SIG-M5 (cell line): ENCODE results near the gene FAM124A.

ENCODE experiments used
- DNase-seq: peaks from one replicate; lab custom pipeline; 2025; lab: John Stamatoyannopoulos, UW

Gene FAM124A

GRCh38 chr13:51308781-51309180 is 86.6 kb downstream of the FAM124A start:
- no peak for DNase-seq

- DNase-seq = no peak
Observed at GRCh38 chr13:51311231-51311630, 89.0 kb downstream of the FAM124A start.

GRCh38 chr13:51311957-51312520 is 89.8 kb downstream of the FAM124A start:
- DNase-seq = no peak

GRCh38 chr13:51313619-51314018 is 91.4 kb downstream of the FAM124A start:
- DNase-seq = no peak

- no peak for DNase-seq
Observed at GRCh38 chr13:51317262-51317661, 95.1 kb downstream of the FAM124A start.

- DNase-seq = no peak
Observed at GRCh38 chr13:51318015-51318414, 95.8 kb downstream of the FAM124A start.

- no peak for DNase-seq
Observed at GRCh38 chr13:51318876-51319275, 96.7 kb downstream of the FAM124A start.

- no peak for DNase-seq
Observed at GRCh38 chr13:51321836-51322235, 99.6 kb downstream of the FAM124A start.

GRCh38 chr13:51322826-51323225 is 100.6 kb downstream of the FAM124A start:
- DNase-seq = no peak

GRCh38 chr13:51323824-51324511 is 101.8 kb downstream of the FAM124A start:
- DNase-seq = no peak

- no peak for DNase-seq
Observed at GRCh38 chr13:51324714-51325420, 102.7 kb downstream of the FAM124A start.

GRCh38 chr13:51325837-51326236 is 103.6 kb downstream of the FAM124A start:
- no peak for DNase-seq

GRCh38 chr13:51326777-51327176 is 104.6 kb downstream of the FAM124A start:
- no peak for DNase-seq

- DNase-seq = no peak
Observed at GRCh38 chr13:51327961-51328360, 105.8 kb downstream of the FAM124A start.

- no peak for DNase-seq
Observed at GRCh38 chr13:51328488-51328887, 106.3 kb downstream of the FAM124A start.

- DNase-seq = no peak
Observed at GRCh38 chr13:51329606-51330005, 107.4 kb downstream of the FAM124A start.

GRCh38 chr13:51330791-51331190 is 108.6 kb downstream of the FAM124A start:
- peak; percentile 17 for DNase-seq

GRCh38 chr13:51331354-51331861 is 109.2 kb downstream of the FAM124A start:
- DNase-seq = no peak

- DNase-seq = no peak
Observed at GRCh38 chr13:51332566-51333361, 110.6 kb downstream of the FAM124A start.

- no peak for DNase-seq
Observed at GRCh38 chr13:51333421-51333820, 111.2 kb downstream of the FAM124A start.

GRCh38 chr13:51333826-51334225 is 111.6 kb downstream of the FAM124A start:
- no peak for DNase-seq
